K562 (cell line): ENCODE results near the gene IL9. TPM values are rescaled to one million over a fixed set of nuclear protein-coding genes. Genes with fewer than 3 reads are reported as not detected.

Source experiments
- ATAC-seq: fragments of 200-7000 bp; cut with Tn5 transposase; 3 replicates; pipeline ENCODE4 v1.9.1; 2020; ENCODE audit warnings: moderate library complexity
- BruUV-seq: library from RNA; stranded (reverse); fragments of 400-500 nt; replicated peaks from 2 replicates; lab custom pipeline; 2021; lab: Mats Ljungman, UMichigan
- CTCF ChIA-PET: fragments of 300-600 bp; formaldehyde crosslinking; extraction: SDS; loops from one replicate; lab custom pipeline; 2021; ENCODE audit warnings: low intra/inter-chr PET ratio; lab: Yijun Ruan, JAX
- POLR2A ChIA-PET: fragments of 300-600, 350-650 bp; sonication (Branson Sonifier 250); formaldehyde crosslinking; extraction: SDS; loops from one replicate; lab custom pipeline; 2021; ENCODE audit warnings: antibody characterized with exemption, inconsistent platforms; lab: Yijun Ruan, JAX
- DNase-seq, 4 experiments: peaks; one replicate each; pipeline versions ENCODE4 v3.0.0 to v3.0.0-alpha.2; 2011 to 2018; ENCODE audit warnings: low spot score in 3 of 4, mixed read lengths in 3 of 4; ENCODE audit errors: extremely low read depth in 1 of 4
- FAIRE-seq: peaks from 2 replicates; lab custom pipeline; 2011; peaks lifted over from hg19 to GRCh38; lab: Jason Lieb, UNC
- H2AFZ ChIP-seq: 2 replicates; pipeline ENCODE4 v1.6.0; 2011; ENCODE audit warnings: low read depth, low read length, control low read depth, inconsistent platforms
- H3K27ac ChIP-seq: fragments of 200-600 bp; 3 replicates; pipeline ENCODE4 v1.8.0; 2011; ENCODE audit warnings: low read depth, mild to moderate bottlenecking, control low read depth, inconsistent platforms, low read length, moderate library complexity, mixed read lengths; ENCODE audit errors: extremely low read depth
- H3K27me3 ChIP-seq, 2 experiments: fragments of 300-600 bp in 1 of 2; 2 replicates in 1 of 2; 3 replicates in 1 of 2; pipeline versions ENCODE4 v1.6.0 to v1.8.0; 2011; ENCODE audit warnings: inconsistent platforms in 2 of 2, low read length in 2 of 2, mild to moderate bottlenecking in 1 of 2, mixed read lengths in 1 of 2, moderate library complexity in 1 of 2; ENCODE audit not compliant: control insufficient read depth in 2 of 2, insufficient read depth in 2 of 2
- H3K36me3 ChIP-seq: fragments of 300-600 bp; 3 replicates; pipeline ENCODE4 v1.8.0; 2011; ENCODE audit warnings: mild to moderate bottlenecking, low read length, inconsistent platforms; ENCODE audit not compliant: control insufficient read depth, insufficient read depth
- H3K4me1 ChIP-seq, 2 experiments: fragments of 200-600 bp in 1 of 2; replicated peaks in 1 of 2; 2 replicates in 1 of 2; 3 replicates in 1 of 2; pipeline versions ENCODE4 v1.5.1 to v1.8.0; 2011; ENCODE audit warnings: inconsistent platforms in 2 of 2, low read length in 2 of 2, mild to moderate bottlenecking in 1 of 2, mixed read lengths in 1 of 2, moderate library complexity in 1 of 2; ENCODE audit not compliant: control insufficient read depth in 2 of 2, insufficient read depth in 2 of 2
- H3K4me2 ChIP-seq: 2 replicates; pipeline ENCODE4 v1.6.1; 2011; ENCODE audit warnings: low read length, control low read depth, inconsistent platforms, mixed read lengths; ENCODE audit not compliant: insufficient read depth
- H3K4me3 ChIP-seq: fragments of 200-600 bp; sonication (generic), shearing (Covaris generic); 2 replicates; pipeline ENCODE4 v1.5.1; 2016; ENCODE audit warnings: control low read depth, inconsistent platforms
- H3K79me2 ChIP-seq: fragments of 200-600 bp; 3 replicates; pipeline ENCODE4 v1.8.0; 2011; ENCODE audit warnings: low read length, inconsistent platforms; ENCODE audit not compliant: control insufficient read depth, insufficient read depth
- H3K9ac ChIP-seq, 2 experiments: 2 replicates each; pipeline versions ENCODE4 v1.6.0 to v1.6.1; 2011; ENCODE audit warnings: low read depth in 2 of 2, low read length in 2 of 2, control low read depth in 1 of 2, inconsistent platforms in 1 of 2, mild to moderate bottlenecking in 1 of 2, mixed read lengths in 1 of 2; ENCODE audit not compliant: insufficient read depth in 1 of 2
- H3K9me1 ChIP-seq: one replicate; pipeline ENCODE4 v1.6.0; 2011; ENCODE audit warnings: inconsistent platforms, mild to moderate bottlenecking, low read length, moderate library complexity; ENCODE audit not compliant: control insufficient read depth, insufficient read depth
- H3K9me3 ChIP-seq: replicated peaks from 2 replicates; pipeline ENCODE4 v1.5.1; 2011; ENCODE audit warnings: low read depth, low read length, inconsistent platforms; ENCODE audit not compliant: control insufficient read depth, insufficient read depth
- H4K20me1 ChIP-seq: replicated peaks from 2 replicates; pipeline ENCODE4 v1.6.1; 2011; ENCODE audit warnings: low read length, inconsistent platforms, mixed read lengths; ENCODE audit not compliant: control insufficient read depth, insufficient read depth
- C11orf30 ChIP-seq: fragments of 450-650 bp; IDR thresholded peaks from 2 replicates; pipeline ENCODE4 v1.6.1; 2016; ENCODE audit warnings: low read depth, mild to moderate bottlenecking
- FIP1L1 ChIP-seq: fragments of 200-400 bp; formaldehyde crosslinking; IDR thresholded peaks from 2 replicates; pipeline ENCODE4 v1.6.1; 2018; ENCODE audit warnings: mild to moderate bottlenecking, low read depth, low read length; ENCODE audit not compliant: poor library complexity, severe bottlenecking
- FOXJ2 ChIP-seq: fragments of 200-800 bp; sonication (Bioruptor generic); IDR thresholded peaks from 2 replicates; pipeline ENCODE4 v1.6.1; 2016; ENCODE audit warnings: missing genetic modification characterization, missing compliant biosample characterization
- SIN3B ChIP-seq: fragments of 450-650 bp; IDR thresholded peaks from 2 replicates; pipeline ENCODE4 v1.6.1; 2017; ENCODE audit warnings: low read depth, mild to moderate bottlenecking, moderate library complexity
- SMAD2 ChIP-seq: fragments of 150-350 bp; IDR thresholded peaks from 2 replicates; pipeline ENCODE4 v1.6.1; 2014; ENCODE audit warnings: low read depth, mild to moderate bottlenecking, low read length
- ZFX ChIP-seq: sonication (generic); formaldehyde crosslinking; IDR thresholded peaks from 2 replicates; pipeline ENCODE4 v1.8.0; 2022; ENCODE audit warnings: mild to moderate bottlenecking, missing genetic modification reagents, moderate library complexity
- WGBS: fragments of 100-300 bp; shearing (Covaris generic); methylation state at CpG from one replicate; pipeline ENCODE4 v1.1.6; 2016; ENCODE audit warnings: low coverage, mixed read lengths; ENCODE audit not compliant: insufficient coverage; ENCODE audit errors: missing lambda C conversion rate; 5-methylcytosine and 5-hydroxymethylcytosine counted together
- in situ Hi-C: fragments of 300-500 bp; cut with MboI; formaldehyde crosslinking; loops from 4 replicates; pipeline ENCODE4 v1.15.0; 2018; ENCODE audit warnings: inconsistent platforms, mixed read lengths
- intact Hi-C: fragments of 100-400 bp; cut with micrococcal nuclease; formaldehyde crosslinking; loops from 2 replicates; pipeline ENCODE4 v1.14.2; 2022
- polyA plus RNA-seq, 8 experiments: library from polyadenylated mRNA; depleted of rRNA in 4 of 8; stranded (reverse) in 5 of 8; unstranded in 3 of 8; fragments of >200 nt; fragmentation: Nextera tagmentation in 2 of 8; fragmentation: Illumina TruSeq in 1 of 8; extraction: Ambion mirVana in 2 of 8; extraction: Trizol in 1 of 8; gene quantifications; 2 replicates each; pipeline versions ENCODE4 v1.2.1 to v1.2.3, GENCODE V29; 2011 to 2014; ENCODE audit warnings: inconsistent platforms in 1 of 8, missing spikeins in 1 of 8
- total RNA-seq, 7 experiments: library from RNA; depleted of rRNA in 6 of 7; stranded (reverse); fragments of >200 nt in 6 of 7; fragmentation: Illumina TruSeq in 2 of 7; extraction: Trizol in 2 of 7; gene quantifications; 2 replicates each; pipeline versions ENCODE4 v1.2.1 to v1.2.3, GENCODE V29; 2011 to 2021; ENCODE audit warnings: low replicate concordance in 1 of 7
- TF ChIP-seq, protein P1 (sequence below): fragments of 250-450 bp; sonication (Bioruptor Pico); IDR thresholded peaks from 2 replicates; pipeline ENCODE4 v1.5.0; 2021; ENCODE audit warnings: mild to moderate bottlenecking, borderline replicate concordance
- TF ChIP-seq, protein P2 (sequence below), 2 experiments: fragments of 150-350 bp in 1 of 2; IDR thresholded peaks; 2 replicates each; pipeline ENCODE4 v1.6.1; 2012 to 2016; ENCODE audit warnings: low read depth in 2 of 2, low read length in 2 of 2, mild to moderate bottlenecking in 1 of 2, moderate library complexity in 1 of 2
- TF ChIP-seq, protein P3 (sequence below): sonication (generic); formaldehyde crosslinking; IDR thresholded peaks from 2 replicates; pipeline ENCODE4 v1.8.0; 2022; ENCODE audit warnings: mild to moderate bottlenecking, missing genetic modification reagents
- TF ChIP-seq, protein P4 (sequence below), 2 experiments: IDR thresholded peaks; 2 replicates each; pipeline ENCODE4 v1.6.1; 2011; ENCODE audit warnings: borderline replicate concordance in 1 of 2, control low read depth in 1 of 2, low read depth in 1 of 2, low read length in 1 of 2, mild to moderate bottlenecking in 1 of 2, mixed read lengths in 1 of 2, moderate library complexity in 1 of 2; ENCODE audit not compliant: insufficient read depth in 1 of 2, insufficient read length in 1 of 2, poor library complexity in 1 of 2, severe bottlenecking in 1 of 2; ENCODE audit errors: extremely low read depth in 1 of 2

The IL9 gene
- total and polyA plus RNA-seq, 9 of the 15 experiments (the other 6 are each of a cell fraction or from before 2014, with no cell fraction given): not detected

DNA sequence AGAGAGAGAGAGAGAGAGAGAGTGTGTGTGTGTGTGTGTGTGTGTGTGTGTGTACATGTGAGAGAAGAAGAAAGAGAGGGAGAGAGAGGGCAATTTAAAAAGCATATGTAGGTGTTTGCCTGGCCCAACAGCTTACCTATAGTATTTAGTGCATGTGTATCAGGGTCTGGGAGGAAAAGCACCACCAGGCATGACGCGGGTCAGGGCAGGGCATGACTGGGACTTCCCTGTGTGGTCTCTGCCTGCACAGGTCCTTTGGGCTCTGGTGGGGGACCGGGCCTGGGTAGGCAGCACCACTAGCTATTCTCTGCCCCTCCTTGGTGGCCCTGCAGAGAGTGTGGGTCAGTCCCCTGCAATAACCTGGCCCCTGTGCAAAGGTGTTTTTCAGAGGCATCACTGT, 16.1 kb downstream of the IL9 start (continued):
- TF ChIP-seq, protein P1, sequence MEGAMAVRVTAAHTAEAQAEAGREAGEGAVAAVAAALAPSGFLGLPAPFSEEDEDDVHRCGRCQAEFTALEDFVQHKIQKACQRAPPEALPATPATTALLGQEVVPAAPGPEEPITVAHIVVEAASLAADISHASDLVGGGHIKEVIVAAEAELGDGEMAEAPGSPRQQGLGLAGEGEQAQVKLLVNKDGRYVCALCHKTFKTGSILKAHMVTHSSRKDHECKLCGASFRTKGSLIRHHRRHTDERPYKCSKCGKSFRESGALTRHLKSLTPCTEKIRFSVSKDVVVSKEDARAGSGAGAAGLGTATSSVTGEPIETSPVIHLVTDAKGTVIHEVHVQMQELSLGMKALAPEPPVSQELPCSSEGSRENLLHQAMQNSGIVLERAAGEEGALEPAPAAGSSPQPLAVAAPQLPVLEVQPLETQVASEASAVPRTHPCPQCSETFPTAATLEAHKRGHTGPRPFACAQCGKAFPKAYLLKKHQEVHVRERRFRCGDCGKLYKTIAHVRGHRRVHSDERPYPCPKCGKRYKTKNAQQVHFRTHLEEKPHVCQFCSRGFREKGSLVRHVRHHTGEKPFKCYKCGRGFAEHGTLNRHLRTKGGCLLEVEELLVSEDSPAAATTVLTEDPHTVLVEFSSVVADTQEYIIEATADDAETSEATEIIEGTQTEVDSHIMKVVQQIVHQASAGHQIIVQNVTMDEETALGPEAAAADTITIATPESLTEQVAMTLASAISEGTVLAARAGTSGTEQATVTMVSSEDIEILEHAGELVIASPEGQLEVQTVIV (CRISPR knock-in tag): no peak
- TF ChIP-seq, protein P2, sequence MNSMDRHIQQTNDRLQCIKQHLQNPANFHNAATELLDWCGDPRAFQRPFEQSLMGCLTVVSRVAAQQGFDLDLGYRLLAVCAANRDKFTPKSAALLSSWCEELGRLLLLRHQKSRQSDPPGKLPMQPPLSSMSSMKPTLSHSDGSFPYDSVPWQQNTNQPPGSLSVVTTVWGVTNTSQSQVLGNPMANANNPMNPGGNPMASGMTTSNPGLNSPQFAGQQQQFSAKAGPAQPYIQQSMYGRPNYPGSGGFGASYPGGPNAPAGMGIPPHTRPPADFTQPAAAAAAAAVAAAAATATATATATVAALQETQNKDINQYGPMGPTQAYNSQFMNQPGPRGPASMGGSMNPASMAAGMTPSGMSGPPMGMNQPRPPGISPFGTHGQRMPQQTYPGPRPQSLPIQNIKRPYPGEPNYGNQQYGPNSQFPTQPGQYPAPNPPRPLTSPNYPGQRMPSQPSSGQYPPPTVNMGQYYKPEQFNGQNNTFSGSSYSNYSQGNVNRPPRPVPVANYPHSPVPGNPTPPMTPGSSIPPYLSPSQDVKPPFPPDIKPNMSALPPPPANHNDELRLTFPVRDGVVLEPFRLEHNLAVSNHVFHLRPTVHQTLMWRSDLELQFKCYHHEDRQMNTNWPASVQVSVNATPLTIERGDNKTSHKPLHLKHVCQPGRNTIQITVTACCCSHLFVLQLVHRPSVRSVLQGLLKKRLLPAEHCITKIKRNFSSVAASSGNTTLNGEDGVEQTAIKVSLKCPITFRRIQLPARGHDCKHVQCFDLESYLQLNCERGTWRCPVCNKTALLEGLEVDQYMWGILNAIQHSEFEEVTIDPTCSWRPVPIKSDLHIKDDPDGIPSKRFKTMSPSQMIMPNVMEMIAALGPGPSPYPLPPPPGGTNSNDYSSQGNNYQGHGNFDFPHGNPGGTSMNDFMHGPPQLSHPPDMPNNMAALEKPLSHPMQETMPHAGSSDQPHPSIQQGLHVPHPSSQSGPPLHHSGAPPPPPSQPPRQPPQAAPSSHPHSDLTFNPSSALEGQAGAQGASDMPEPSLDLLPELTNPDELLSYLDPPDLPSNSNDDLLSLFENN (IDR thresholded peaks at IDR 0.05; ENCODE audit: low read depth in 2 of 2, low read length in 2 of 2): no peak

DNA sequence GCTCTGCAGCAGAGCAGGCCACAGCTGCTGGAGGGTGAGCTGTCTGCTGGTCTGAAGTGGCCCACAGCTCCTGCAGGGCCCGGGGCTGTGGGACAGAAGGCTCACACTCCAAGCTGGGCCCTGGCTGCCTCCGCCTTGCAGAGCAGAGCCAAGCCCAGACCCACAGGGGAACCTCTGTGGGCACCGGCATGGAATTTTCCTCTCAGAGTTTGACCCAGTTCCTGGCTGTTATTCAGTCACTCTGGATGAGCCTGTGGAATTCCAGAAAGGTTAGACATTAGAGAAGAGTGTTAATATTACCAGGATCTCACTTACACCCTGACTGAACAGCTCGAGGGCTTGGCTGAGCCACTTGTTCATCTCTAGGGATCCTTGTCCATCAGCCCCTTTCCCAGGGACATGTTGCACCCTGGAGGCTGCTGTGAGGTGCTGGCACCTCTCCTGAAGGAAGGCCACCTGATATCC, 17.5 kb downstream of the IL9 start:
- H3K9ac ChIP-seq: no peak overlapping the region; a peak in 1 of 4 replicates
- DNase-seq: no peak
- BruUV-seq: no TSS peak
- no peak overlapping the region for H3K27ac ChIP-seq
- no peaks in the 10 kb centered on the region for H4K20me1 ChIP-seq
- H3K9me1 ChIP-seq: no peaks in the 10 kb centered on the region
- H3K79me2 ChIP-seq: no peaks in the 10 kb centered on the region
- H3K4me2 ChIP-seq: no peak overlapping the region
- no peaks in the 10 kb centered on the region for H3K36me3 ChIP-seq
- FAIRE-seq: no peak
- ChIA-PET CTCF (no interaction called here), POLR2A (no interaction called here)
- H2AFZ ChIP-seq: no peak overlapping the region
- WGBS: 2% methylated on average over 4 of the region's 4 CpGs
- intact Hi-C loops: no loop called here
- H3K4me1 ChIP-seq: no peaks in the 10 kb centered on the region
- no peaks in the 10 kb centered on the region for H3K9me3 ChIP-seq
- no peak for ATAC-seq
- in situ Hi-C loops: no loop called here
- no peak overlapping the region for H3K4me3 ChIP-seq
- peaks cover 2 to 42% of the 10 kb centered on the region in 2 experiments; a peak in 2 of 5 replicates for H3K27me3 ChIP-seq
- TF ChIP-seq ZFX (CRISPR knock-in tag) (no peak), FIP1L1 (no peak), SIN3B (no peak), SMAD2 (no peak), FOXJ2 (tag) (no peak), C11orf30 (no peak)
- TF ChIP-seq, protein P3, sequence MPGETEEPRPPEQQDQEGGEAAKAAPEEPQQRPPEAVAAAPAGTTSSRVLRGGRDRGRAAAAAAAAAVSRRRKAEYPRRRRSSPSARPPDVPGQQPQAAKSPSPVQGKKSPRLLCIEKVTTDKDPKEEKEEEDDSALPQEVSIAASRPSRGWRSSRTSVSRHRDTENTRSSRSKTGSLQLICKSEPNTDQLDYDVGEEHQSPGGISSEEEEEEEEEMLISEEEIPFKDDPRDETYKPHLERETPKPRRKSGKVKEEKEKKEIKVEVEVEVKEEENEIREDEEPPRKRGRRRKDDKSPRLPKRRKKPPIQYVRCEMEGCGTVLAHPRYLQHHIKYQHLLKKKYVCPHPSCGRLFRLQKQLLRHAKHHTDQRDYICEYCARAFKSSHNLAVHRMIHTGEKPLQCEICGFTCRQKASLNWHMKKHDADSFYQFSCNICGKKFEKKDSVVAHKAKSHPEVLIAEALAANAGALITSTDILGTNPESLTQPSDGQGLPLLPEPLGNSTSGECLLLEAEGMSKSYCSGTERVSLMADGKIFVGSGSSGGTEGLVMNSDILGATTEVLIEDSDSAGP: no peak
- TF ChIP-seq, protein P4, sequence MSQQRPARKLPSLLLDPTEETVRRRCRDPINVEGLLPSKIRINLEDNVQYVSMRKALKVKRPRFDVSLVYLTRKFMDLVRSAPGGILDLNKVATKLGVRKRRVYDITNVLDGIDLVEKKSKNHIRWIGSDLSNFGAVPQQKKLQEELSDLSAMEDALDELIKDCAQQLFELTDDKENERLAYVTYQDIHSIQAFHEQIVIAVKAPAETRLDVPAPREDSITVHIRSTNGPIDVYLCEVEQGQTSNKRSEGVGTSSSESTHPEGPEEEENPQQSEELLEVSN (IDR thresholded peaks at IDR 0.05; ENCODE audit: borderline replicate concordance in 1 of 2, extremely low read depth in 1 of 2, insufficient read depth in 1 of 2, insufficient read length in 1 of 2, low read depth in 1 of 2, low read length in 1 of 2, poor library complexity in 1 of 2, severe bottlenecking in 1 of 2): no peak
